IPS-20b (cell line): ENCODE measurements around the gene UGT1A9.
"Not testable (repeated sequence)": the region's sequence is repeated elsewhere in the genome, so short reads cannot be mapped to it uniquely, and the experiment has no call there.

ENCODE experiments used
- H3K27ac ChIP-seq: one replicate; pipeline ENCODE4 v1.5.1; 2013; ENCODE audit warnings: low read length
- H3K27me3 ChIP-seq: 2 replicates; pipeline ENCODE4 v1.6.1; 2013; ENCODE audit warnings: mild to moderate bottlenecking, low read length, inconsistent platforms; ENCODE audit not compliant: insufficient read depth
- H3K36me3 ChIP-seq: 2 replicates; pipeline ENCODE4 v1.6.1; 2013; ENCODE audit warnings: low read depth, mild to moderate bottlenecking, inconsistent platforms, low read length, moderate library complexity; ENCODE audit not compliant: insufficient read depth
- H3K4me1 ChIP-seq: 2 replicates; pipeline ENCODE4 v1.6.1; 2013; ENCODE audit warnings: mild to moderate bottlenecking, control low read depth, inconsistent platforms, low read length, moderate library complexity; ENCODE audit not compliant: insufficient read depth
- H3K4me3 ChIP-seq: 2 replicates; pipeline ENCODE4 v1.5.1; 2013; ENCODE audit warnings: mild to moderate bottlenecking, low read length, inconsistent platforms
- H3K9ac ChIP-seq: 2 replicates; pipeline ENCODE4 v1.6.1; 2013; ENCODE audit warnings: low read depth, mild to moderate bottlenecking, inconsistent platforms, low read length, moderate library complexity
- H3K9me3 ChIP-seq: 2 replicates; pipeline ENCODE4 v1.6.1; 2013; ENCODE audit warnings: mild to moderate bottlenecking, low read depth, low read length, inconsistent platforms; ENCODE audit not compliant: insufficient read depth

UGT1A9 gene

DNA sequence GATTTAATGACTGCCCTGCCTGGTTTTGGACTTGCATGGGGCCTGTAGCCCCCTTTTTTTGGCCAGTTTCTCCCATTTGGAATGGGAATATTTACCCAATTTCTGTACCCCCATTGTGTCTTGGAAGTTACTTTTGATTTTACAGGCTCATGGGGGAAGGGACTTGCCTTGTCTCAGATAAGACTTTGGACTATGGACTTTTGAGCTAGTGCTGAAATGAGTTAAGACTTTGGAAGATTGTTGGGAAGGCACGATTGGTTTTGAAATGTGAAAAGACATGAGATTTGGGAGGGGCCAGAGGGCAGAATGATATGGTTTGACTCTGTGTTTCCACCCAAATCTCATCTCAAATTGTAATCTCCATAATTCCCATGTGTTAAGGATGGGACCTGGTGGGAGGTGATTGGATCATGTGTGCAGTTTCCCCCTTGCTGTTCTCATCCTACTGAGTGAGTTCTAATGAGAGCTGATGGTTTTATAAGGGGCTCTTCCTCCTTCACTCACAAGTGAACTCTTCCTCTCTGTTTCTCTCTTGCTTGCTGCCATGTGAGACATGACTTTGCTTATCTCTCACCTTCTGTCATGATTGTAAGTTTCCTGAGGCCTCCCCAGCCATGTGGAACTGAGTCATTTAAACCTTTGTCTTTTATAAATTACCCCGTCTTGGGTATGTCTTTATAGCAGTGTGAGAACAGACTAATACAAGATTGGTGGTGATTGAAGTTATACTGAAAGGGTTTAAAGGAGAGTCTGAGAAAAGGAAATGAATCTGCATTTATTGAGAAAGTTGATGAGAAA is 79.7 kb downstream of the UGT1A9 start:
- H3K27me3 ChIP-seq, H3K27ac ChIP-seq, H3K4me3 ChIP-seq, H3K4me1 ChIP-seq, H3K9ac ChIP-seq, H3K36me3 ChIP-seq: not testable (repeated sequence)
- peaks cover 29% of the 10 kb centered on the region for H3K9me3 ChIP-seq

DNA sequence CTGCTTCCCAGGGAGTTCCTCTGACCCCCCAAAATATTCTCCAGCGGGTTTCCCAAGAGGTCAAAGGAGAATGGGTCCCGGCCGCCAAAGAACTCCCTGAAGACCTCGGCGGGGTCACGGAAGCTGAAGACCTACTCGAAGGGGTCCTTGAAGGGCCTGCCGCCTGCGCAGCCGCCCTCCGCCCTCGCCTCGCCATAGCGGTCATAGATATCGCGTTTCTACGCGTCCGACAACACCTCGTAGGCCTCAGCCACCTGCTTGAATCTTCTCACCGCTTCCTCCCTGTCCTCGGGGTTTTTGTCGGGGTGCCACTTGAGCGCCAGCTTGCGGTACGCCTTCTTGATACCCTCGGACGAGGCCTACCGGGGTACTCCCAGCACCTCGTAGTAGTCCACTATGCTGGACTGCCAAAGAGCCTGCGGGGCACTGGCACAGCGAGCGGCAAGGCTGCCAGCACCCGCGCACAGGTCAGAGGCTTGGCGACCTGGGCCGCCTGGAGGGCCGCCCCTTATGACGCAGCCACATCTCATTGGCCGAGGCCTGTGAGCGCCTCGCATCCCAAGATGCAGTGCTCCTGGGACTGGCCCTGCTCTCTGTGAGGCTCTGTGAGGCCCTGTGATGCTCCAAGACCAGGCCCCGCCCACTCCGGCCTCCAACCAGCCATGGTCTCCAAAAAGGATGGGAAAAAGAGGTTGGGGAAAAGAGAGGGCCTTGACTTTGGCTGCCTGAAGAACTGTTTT is 83.3 kb downstream of the UGT1A9 start:
- H3K4me3 ChIP-seq: no peak overlapping the region
- no peaks in the 10 kb centered on the region for H3K27me3 ChIP-seq
- H3K9ac ChIP-seq: no peak overlapping the region

DNA sequence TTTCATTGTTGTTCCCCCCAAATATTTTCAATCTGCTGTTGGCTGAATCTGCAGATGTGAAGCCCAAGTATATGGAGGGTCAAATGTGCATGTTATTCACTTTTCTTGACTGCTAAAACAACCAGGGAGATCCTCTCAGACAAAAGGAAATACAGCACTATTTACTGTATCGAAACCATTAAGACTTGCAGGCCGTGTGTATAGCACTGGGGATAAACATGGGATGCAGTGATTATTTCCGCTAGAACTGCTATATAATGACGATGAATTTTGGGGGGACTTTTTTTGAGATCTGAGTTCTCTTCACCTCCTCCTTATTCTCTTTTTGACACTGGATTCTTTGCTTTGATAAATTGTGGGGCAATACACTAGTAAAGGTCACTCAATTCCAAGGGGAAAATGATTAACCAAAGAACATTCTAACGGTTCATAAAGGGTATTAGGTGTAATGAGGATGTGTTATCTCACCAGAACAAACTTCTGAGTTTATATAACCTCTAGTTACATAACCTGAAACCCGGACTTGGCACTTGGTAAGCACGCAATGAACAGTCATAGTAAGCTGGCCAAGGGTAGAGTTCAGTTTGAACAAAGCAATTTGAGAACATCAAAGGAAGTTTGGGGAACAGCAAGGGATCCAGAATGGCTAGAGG is 84.9 kb downstream of the UGT1A9 start:
- H3K9ac ChIP-seq: no peak overlapping the region
- peaks cover 1% of the 10 kb centered on the region for H3K9me3 ChIP-seq
- H3K27ac ChIP-seq: no peak overlapping the region
- no peaks in the 10 kb centered on the region for H3K36me3 ChIP-seq
- no peaks in the 10 kb centered on the region for H3K27me3 ChIP-seq
- no peaks in the 10 kb centered on the region for H3K4me1 ChIP-seq
- H3K4me3 ChIP-seq: no peak overlapping the region

More for the DNA sequence above, 83.3 kb downstream of the UGT1A9 start:
- Histone ChIP-seq H3K4me1 (no peaks in the 10 kb centered on the region), H3K27ac (no peak overlapping the region), H3K36me3 (no peaks in the 10 kb centered on the region), H3K9me3 (peaks cover 14% of the 10 kb centered on the region)

DNA sequence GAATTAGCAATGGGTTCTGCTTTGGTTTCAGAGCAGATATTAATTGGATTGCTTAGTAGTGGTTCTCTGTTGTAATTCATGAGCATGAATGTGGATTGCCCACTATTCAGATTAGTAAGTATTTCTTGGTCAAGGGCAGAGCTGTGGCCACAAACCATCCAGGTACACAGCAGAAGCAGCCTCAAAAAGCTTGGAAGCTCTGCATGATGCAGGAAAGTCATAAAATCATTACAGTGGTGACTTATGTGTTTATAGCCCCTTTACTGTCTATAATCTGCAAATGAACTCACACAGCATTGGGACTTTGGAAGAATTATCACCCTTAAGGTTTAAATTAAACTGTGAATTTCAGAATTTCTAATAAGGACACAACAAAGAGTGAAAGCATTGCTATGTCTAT is 86.4 kb downstream of the UGT1A9 start:
- Histone ChIP-seq H3K27me3 (no peaks in the 10 kb centered on the region), H3K36me3 (no peaks in the 10 kb centered on the region), H3K27ac (no peak overlapping the region), H3K4me1 (no peaks in the 10 kb centered on the region), H3K4me3 (no peak overlapping the region), H3K9ac (no peak overlapping the region), H3K9me3 (no peaks in the 10 kb centered on the region; the same call in 1 of the 2 replicates)

DNA sequence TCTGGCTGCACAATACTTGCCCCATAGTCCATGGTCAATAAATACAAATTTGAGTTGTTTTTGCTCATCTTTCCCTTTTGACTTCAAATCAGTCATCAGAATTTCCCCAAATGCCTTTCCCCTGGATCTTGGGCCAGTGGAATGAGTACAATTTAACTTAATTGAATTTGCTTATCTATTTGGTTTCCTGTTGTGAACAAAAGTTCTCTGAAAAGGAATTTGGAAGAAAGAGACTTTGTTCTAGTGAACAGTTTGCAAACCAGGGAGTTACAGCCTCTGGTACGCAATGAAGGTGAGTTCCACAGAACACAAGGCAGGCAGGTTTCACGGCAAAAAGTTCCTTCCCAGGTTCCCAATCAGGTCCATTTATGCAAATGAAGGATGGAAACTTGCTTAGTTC is 87.2 kb downstream of the UGT1A9 start:
- Histone ChIP-seq H3K4me1 (no peaks in the 10 kb centered on the region), H3K4me3 (no peak overlapping the region), H3K9ac (no peak overlapping the region), H3K27me3 (no peaks in the 10 kb centered on the region), H3K9me3 (no peaks in the 10 kb centered on the region), H3K27ac (no peak overlapping the region), H3K36me3 (no peaks in the 10 kb centered on the region)

DNA sequence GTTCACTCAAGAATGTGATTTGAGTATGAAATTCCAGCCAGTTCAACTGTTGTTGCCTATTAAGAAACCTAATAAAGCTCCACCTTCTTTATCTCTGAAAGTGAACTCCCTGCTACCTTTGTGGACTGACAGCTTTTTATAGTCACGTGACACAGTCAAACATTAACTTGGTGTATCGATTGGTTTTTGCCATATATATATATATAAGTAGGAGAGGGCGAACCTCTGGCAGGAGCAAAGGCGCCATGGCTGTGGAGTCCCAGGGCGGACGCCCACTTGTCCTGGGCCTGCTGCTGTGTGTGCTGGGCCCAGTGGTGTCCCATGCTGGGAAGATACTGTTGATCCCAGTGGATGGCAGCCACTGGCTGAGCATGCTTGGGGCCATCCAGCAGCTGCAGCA is 88.3 kb downstream of the UGT1A9 start, which contains the start of gene UGT1A1:
TSS of gene UGT1A1 (plus strand) at position 228 of the 400 bp plus-strand sequence. CDS start at position 246, 18 bp downstream.
- Histone ChIP-seq H3K4me1 (no peaks in the 10 kb centered on the region), H3K27me3 (no peaks in the 10 kb centered on the region), H3K4me3 (no peak within 1 kb of the TSS), H3K36me3 (no peaks in the 10 kb centered on the region), H3K9ac (no peak within 1 kb of the TSS), H3K9me3 (no peaks in the 10 kb centered on the region), H3K27ac (no peak within 1 kb of the TSS)

DNA sequence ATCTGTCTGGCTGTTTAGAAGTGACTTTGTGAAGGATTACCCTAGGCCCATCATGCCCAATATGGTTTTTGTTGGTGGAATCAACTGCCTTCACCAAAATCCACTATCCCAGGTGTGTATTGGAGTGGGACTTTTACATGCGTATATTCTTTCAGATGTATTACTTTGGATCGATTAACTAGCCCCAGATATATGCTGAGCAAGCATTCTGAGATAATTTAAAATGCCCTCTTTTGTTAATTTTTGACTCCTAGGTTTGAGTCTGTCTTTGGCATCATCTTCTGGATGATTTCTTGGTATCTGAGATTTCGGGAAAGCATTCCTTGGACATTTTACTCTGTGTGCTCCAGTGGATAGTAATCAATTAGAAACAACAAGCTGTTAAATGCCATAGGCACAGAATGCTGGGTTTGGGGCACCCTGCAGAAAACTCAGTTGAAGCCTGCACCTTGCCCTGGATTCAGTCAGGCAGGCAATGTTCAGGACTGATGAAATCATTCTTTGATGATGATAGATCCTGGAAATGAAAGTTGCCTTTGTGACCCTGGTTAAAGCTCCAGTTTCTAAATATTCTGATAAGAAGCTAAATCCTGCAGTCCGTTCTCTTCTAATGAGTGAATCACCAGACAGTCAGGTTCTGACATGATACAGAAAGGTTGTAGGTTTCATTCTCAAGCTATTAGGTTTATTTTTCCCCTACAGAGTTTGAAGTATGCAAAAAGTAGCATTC is 89.5 kb downstream of the UGT1A9 start:
- Histone ChIP-seq H3K27me3 (no peaks in the 10 kb centered on the region), H3K27ac (no peak overlapping the region), H3K4me1 (no peaks in the 10 kb centered on the region), H3K9ac (no peak overlapping the region), H3K9me3 (no peaks in the 10 kb centered on the region), H3K4me3 (no peak overlapping the region), H3K36me3 (no peaks in the 10 kb centered on the region)

DNA sequence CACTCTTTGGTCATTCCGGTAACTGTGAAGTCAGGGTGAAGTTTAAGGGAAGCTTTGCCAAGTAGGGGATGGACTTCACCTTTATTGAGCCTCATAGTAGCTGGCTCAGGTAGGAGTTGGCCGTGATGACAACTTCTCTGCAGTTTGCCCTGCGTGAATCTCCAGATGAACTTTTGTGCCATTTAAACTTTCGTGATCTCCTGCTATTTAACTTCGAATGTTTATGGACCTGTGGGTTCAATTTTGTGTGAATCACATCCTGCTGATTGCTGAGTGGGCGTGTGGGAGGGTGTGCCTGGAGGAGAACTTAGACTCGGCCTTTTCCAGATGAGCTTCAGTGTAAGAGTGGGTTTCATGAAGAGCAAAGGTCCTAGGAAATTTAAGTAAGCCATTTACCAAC is 92.6 kb downstream of the UGT1A9 start:
- no peak overlapping the region for H3K27ac ChIP-seq
- H3K4me1 ChIP-seq: no peaks in the 10 kb centered on the region; the same call in 1 of the 2 replicates
- no peaks in the 10 kb centered on the region for H3K9me3 ChIP-seq

DNA sequence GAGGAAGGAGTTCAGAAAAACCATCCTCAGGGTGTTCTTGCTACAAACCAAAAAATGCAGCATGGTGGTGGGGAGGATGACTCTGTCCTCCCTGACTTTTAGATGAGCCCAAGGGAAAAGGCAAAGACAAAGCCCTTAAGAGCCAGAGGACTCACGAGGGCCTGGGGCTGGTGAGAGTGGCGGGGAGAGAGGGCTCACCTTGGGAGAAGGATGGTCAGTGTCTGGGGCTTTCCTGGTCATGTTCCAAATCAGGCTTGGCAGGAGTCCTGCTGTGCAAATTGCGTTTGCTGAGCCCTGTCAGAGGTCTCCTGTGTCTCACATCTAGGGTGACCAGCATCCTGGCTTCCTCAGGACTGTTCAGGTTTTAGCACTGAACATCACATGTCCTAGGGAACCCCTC is 93.1 kb downstream of the UGT1A9 start:
- Histone ChIP-seq H3K36me3 (no peaks in the 10 kb centered on the region), H3K9ac (no peak overlapping the region), H3K27me3 (no peaks in the 10 kb centered on the region), H3K4me1 (no peaks in the 10 kb centered on the region; the same call in 1 of the 2 replicates), H3K27ac (no peak overlapping the region), H3K4me3 (no peak overlapping the region), H3K9me3 (no peaks in the 10 kb centered on the region)

More for the DNA sequence above, 92.6 kb downstream of the UGT1A9 start:
- Histone ChIP-seq H3K36me3 (no peaks in the 10 kb centered on the region), H3K9ac (no peak overlapping the region), H3K27me3 (no peaks in the 10 kb centered on the region), H3K4me3 (no peak overlapping the region)

DNA sequence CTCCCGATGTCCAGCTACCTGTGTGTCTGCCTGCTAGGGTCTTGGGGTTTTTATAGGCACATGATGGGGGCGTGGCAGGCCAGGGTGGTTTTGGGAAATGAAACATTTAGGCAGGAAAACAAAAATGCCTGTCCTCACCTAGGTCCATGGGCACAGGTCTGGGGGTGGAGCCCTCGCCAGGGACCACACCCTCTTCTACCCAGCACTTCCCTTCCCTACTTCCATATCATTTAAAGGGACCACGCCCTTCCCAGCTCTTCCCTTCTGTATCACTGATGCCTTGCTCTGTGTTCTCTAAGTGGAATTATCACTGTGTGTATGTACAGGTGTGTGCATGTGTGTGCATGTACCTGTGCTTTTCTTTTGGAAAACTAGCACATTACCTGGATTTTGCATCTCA is 94.7 kb downstream of the UGT1A9 start:
- no peaks in the 10 kb centered on the region for H3K27me3 ChIP-seq
- no peak overlapping the region for H3K9ac ChIP-seq
- H3K4me1 ChIP-seq: no peaks in the 10 kb centered on the region; the same call in 1 of the 2 replicates
- no peaks in the 10 kb centered on the region for H3K36me3 ChIP-seq
- H3K4me3 ChIP-seq: no peak overlapping the region
- no peak overlapping the region for H3K27ac ChIP-seq
- no peaks in the 10 kb centered on the region for H3K9me3 ChIP-seq

DNA sequence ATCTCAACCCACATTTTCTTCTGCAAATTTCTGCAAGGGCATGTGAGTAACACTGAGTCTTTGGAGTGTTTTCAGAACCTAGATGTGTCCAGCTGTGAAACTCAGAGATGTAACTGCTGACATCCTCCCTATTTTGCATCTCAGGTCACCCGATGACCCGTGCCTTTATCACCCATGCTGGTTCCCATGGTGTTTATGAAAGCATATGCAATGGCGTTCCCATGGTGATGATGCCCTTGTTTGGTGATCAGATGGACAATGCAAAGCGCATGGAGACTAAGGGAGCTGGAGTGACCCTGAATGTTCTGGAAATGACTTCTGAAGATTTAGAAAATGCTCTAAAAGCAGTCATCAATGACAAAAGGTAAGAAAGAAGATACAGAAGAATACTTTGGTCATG is 96.4 kb downstream of the UGT1A9 start:
- Histone ChIP-seq H3K27me3 (no peaks in the 10 kb centered on the region), H3K4me1 (no peaks in the 10 kb centered on the region; the same call in 1 of the 2 replicates), H3K27ac (no peak overlapping the region), H3K9me3 (no peaks in the 10 kb centered on the region), H3K36me3 (no peaks in the 10 kb centered on the region), H3K4me3 (no peak overlapping the region), H3K9ac (no peak overlapping the region)
